GM12873 (cell line): ENCODE data around the gene USP3.

Experiments used
- TF ChIP-seq, protein P1 (sequence below): IDR thresholded peaks from 2 replicates; pipeline ENCODE4 v1.5.1; 2012; ENCODE audit warnings: low read depth, mild to moderate bottlenecking, moderate library complexity, low read length, control low read depth; ENCODE audit not compliant: insufficient read depth; ENCODE audit errors: missing control alignments

USP3 gene

DNA sequence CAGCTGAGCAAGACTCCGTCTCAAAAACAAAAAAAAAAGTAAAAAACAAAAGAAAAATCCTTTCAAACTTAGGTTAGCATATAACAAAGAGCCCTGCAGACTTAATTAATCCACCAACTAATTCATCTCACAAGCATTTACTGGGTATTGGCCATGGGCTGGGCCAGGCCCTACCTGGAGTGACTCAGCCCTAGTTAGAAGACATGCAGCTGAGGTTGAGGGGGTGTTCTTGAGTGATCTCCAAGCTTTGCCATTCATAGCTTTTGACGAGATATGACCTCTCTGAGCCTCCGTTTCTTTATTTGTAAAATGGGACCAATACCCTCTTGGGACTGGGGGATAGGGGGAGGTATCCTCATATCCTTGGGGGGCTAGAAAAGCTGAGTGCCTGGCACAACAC is 100.6 kb downstream of the USP3 start:
- TF ChIP-seq, protein P1, sequence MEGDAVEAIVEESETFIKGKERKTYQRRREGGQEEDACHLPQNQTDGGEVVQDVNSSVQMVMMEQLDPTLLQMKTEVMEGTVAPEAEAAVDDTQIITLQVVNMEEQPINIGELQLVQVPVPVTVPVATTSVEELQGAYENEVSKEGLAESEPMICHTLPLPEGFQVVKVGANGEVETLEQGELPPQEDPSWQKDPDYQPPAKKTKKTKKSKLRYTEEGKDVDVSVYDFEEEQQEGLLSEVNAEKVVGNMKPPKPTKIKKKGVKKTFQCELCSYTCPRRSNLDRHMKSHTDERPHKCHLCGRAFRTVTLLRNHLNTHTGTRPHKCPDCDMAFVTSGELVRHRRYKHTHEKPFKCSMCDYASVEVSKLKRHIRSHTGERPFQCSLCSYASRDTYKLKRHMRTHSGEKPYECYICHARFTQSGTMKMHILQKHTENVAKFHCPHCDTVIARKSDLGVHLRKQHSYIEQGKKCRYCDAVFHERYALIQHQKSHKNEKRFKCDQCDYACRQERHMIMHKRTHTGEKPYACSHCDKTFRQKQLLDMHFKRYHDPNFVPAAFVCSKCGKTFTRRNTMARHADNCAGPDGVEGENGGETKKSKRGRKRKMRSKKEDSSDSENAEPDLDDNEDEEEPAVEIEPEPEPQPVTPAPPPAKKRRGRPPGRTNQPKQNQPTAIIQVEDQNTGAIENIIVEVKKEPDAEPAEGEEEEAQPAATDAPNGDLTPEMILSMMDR: no peak

DNA sequence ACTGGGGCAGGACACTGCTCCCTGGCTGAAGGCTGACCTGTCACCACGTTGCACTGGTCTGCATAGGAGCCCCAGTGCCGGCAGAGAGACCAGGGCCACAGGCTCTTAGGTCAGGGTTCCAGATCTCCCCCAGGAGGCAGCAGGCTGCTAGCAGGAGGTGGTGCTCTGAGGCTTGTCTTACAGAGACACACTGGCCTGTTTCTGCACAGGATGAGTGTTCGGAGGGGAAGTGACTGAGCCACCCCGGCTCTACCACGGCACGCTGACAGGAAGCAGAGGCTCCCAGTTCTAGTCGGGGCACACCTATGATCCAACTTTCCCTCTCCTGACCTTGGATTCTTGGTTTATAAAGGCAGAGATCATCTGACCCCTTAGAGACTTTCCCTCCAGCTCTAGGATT is 101.4 kb downstream of the USP3 start:
- TF ChIP-seq, protein P1: no peak

GRCh38 chr15:63606308-63606707 is 101.9 kb downstream of the USP3 start:
- TF ChIP-seq, protein P1: no peak

- TF ChIP-seq, protein P1: no peak
Measured at GRCh38 chr15:63608989-63609388, 104.6 kb downstream of the USP3 start.

DNA sequence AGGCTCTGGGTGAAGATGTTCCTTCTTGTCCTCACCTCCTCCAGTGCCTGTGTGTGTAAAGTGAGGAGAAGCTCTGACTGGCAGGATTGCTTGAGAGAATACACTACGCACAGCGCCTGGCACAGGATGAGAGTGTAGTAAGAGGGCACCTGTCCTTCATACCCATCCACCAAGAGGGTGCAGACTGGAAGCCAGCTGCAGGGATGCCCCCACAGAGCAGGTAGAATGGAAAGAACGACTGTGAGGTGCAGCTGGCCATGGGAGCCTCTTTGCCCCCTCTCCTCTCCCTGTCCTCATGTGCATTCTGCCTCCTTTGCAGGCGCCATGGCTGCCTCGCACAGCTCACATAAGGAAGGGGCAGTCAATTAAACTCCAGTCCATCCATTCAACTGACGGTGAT is 105.1 kb downstream of the USP3 start:
- TF ChIP-seq, protein P1: no peak

DNA sequence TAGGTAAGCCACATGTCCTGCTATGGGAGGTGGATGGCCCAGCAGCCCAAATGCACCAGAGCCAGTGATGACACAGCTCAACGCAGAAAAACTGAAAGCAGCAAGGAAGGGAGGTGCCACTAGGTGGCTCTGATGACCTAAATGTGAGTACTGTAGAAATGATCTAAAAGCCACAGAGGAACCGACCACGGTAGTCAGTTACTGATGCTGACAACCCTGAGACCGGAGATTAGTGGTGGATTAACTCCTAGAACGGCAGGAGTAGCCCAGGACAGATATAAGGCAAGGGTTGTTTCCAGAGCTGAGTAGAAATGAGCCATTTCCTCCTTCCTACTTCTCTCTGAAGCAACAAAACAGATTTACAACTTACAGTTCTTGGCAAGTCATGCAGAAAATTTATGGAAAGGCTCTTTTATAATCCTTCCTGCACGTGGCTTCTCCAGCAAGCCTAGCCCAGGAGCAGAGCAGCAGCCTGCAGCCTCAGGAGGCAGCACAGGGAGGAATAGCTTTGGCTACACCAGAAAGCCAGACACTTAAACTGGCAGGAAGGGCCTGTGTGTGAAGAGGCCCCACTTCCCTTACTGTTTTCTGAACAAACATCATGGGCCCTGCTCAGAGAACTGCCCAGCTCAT is 105.9 kb downstream of the USP3 start:
- TF ChIP-seq, protein P1: peak; percentile 92

- TF ChIP-seq, protein P1: no peak
Measured at GRCh38 chr15:63611177-63611576, 106.8 kb downstream of the USP3 start.
